Measurements from ENCODE around the gene NR2F1.

The NR2F1 gene

DNA sequence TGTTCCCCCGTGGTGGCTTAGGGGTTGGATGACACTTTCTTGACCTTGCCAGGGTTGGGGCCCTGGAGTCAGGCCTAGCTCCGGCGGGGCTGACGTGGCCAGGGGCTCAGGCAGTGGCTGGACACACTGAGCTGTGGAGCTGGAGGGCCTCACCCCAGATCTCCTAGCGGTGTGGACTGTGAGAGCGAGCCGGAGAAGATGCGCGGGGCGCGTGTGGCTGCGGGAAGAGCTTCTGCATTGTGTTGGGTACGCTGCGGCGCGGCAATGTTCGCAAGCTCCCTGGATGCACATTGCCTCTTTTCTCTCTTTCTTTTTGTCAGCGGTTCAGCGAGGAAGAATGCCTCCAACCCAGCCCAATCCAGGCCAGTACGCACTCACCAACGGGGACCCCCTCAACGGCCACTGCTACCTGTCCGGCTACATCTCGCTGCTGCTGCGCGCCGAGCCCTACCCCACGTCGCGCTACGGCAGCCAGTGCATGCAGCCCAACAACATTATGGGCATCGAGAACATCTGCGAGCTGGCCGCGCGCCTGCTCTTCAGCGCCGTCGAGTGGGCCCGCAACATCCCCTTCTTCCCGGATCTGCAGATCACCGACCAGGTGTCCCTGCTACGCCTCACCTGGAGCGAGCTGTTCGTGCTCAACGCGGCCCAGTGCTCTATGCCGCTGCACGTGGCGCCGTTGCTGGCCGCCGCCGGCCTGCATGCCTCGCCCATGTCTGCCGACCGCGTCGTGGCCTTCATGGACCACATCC, 4.8 kb downstream of the NR2F1 start:
- no peak for TF ChIP-seq CTCF (IDR thresholded peaks at IDR 0.05; ENCODE audit: extremely low read depth, insufficient read depth, missing control alignments)
- in situ Hi-C loops (cut with MboI; ENCODE audit: low pct_unique_long_range_greater_than_20kb, low sequenced_read_pairs, unreplicated experiment), result loop anchor here (25.0 kb wide), 1 partner anchor 1250 kb away; no protein-coding TSS in a partner anchor
- no peak for DNase-seq (ENCODE audit: low spot score)

GRCh38 chr5:93588352-93589151, 5.5 kb downstream of the NR2F1 start:
- no peak for DNase-seq (ENCODE audit: low spot score)
- in situ Hi-C loops (cut with MboI; ENCODE audit: low pct_unique_long_range_greater_than_20kb, low sequenced_read_pairs, unreplicated experiment), result loop anchor here (25.0 kb wide), 1 partner anchor 1249 kb away; no protein-coding TSS in a partner anchor
- TF ChIP-seq CTCF (IDR thresholded peaks at IDR 0.05; ENCODE audit: extremely low read depth, insufficient read depth, missing control alignments), result no peak

DNA sequence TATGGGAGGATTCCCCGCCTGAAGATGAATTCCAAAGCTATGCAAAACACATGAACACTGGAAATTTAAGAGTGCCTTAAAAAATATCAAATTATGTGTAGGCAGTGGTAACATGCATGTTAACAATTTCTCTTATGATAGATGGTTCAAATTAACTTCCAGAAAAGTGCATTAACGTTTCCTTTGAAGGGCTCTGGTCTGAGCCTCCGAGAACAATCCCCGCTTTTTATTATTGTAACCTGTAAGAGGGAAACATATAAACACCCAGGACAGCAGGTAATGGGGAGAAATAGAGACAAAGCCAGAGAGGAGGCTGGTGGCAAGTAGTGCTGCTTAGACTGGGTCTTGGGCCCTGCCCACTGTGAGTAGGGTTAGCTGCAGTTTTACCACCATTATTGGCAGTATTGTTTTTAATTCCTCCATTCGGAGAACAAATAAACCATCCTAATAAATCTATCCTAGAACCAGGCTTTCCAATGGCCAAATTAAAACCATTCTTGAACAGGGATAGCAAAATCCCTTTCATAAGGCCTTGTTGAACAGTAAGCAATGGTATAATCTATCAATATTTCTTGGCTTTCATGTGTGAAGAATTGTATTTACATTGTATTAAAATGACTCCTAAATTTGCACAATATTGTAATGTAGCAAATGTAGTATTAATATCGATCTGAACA, 6.3 kb downstream of the NR2F1 start:
- in situ Hi-C loops (cut with MboI; ENCODE audit: low pct_unique_long_range_greater_than_20kb, low sequenced_read_pairs, unreplicated experiment), result loop anchor here (25.0 kb wide), 1 partner anchor 1248 kb away; no protein-coding TSS in a partner anchor
- no peak for DNase-seq (ENCODE audit: low spot score)
- no peak for TF ChIP-seq CTCF (IDR thresholded peaks at IDR 0.05; ENCODE audit: extremely low read depth, insufficient read depth, missing control alignments)

DNA sequence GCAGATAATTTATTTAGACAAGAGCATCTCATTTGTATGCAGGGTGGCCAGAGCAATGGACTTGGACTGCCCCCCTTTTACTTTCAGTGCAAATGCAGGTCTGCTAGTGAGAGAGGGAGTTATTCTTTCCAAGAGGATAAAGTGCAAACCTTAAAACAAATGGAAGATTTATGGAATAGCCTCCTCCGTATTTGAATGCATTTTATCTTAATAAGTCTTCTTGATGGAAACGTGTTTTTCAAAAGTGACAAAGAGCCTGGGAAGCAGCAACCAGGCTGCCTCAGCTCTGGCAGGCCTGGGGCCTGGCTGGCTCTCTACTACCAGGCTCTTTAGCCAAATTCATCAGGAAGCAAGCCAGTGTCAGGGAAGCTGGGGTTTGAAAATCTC, 6.8 kb downstream of the NR2F1 start:
- in situ Hi-C loops (cut with MboI; ENCODE audit: low pct_unique_long_range_greater_than_20kb, low sequenced_read_pairs, unreplicated experiment), result loop anchor here (25.0 kb wide), 1 partner anchor 1247 kb away; no protein-coding TSS in a partner anchor
- TF ChIP-seq CTCF (IDR thresholded peaks at IDR 0.05; ENCODE audit: extremely low read depth, insufficient read depth, missing control alignments), result no peak
- DNase-seq (ENCODE audit: low spot score), result no peak

DNA sequence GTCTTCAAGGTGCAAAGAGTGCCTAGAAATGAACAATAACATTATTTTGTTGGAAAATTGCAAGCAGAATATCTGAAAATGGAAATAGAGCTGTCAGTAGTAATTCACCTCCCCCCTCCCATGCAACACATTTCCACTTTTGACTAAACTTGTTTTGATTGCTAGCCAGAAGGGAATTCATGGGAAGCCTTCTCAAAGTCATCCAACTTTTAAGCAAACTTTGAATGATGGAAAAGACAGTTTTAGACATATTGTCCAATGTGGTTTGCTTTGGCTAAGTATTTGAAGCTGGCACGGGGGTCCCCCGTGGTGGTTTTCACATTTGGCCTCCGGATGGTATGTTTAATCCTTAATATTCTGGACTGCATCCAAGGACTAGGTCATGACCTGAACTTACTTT, 7.5 kb downstream of the NR2F1 start:
- no peak for DNase-seq (ENCODE audit: low spot score)
- no peak for TF ChIP-seq CTCF (IDR thresholded peaks at IDR 0.05; ENCODE audit: extremely low read depth, insufficient read depth, missing control alignments)
- in situ Hi-C loops (cut with MboI; ENCODE audit: low pct_unique_long_range_greater_than_20kb, low sequenced_read_pairs, unreplicated experiment), result loop anchor here (25.0 kb wide), 1 partner anchor 1247 kb away; no protein-coding TSS in a partner anchor

DNA sequence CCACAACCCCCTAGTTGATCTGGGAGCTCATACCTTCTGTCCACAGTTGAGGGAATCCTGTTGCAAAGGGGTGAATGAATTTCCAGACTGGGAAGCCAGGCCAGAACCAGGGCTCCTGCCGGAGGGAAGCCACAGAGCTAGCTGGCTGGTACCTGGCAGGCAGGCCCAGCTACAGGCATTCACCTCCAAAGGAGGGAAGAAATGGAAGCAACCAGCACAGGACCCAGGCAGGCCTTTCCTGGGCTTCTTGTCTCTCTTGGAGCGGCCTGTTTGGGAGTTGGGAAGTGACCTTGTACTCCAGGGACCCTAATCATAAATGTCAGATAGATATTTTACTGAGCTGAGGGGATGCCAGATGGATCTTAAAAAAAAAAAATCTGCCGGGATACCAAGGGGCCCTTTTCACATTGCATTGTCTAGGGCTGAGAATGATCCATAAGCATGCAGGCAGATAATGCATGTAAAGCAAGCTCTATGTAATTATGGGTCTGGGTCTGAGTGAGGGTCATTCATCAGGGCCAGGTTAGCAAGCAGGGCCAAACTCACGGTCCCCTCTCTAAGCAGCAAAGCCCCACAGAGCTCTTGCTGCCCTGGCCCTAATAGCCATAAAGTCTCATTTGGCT, 8.4 kb downstream of the NR2F1 start:
- in situ Hi-C loops (cut with MboI; ENCODE audit: low pct_unique_long_range_greater_than_20kb, low sequenced_read_pairs, unreplicated experiment), result loop anchor here (25.0 kb wide), 1 partner anchor 1246 kb away; no protein-coding TSS in a partner anchor
- no peak for TF ChIP-seq CTCF (IDR thresholded peaks at IDR 0.05; ENCODE audit: extremely low read depth, insufficient read depth, missing control alignments)
- no peak for DNase-seq (ENCODE audit: low spot score)

Data from GM13977 (cell line).